ENCODE results near the gene ZNF496.

DNA sequence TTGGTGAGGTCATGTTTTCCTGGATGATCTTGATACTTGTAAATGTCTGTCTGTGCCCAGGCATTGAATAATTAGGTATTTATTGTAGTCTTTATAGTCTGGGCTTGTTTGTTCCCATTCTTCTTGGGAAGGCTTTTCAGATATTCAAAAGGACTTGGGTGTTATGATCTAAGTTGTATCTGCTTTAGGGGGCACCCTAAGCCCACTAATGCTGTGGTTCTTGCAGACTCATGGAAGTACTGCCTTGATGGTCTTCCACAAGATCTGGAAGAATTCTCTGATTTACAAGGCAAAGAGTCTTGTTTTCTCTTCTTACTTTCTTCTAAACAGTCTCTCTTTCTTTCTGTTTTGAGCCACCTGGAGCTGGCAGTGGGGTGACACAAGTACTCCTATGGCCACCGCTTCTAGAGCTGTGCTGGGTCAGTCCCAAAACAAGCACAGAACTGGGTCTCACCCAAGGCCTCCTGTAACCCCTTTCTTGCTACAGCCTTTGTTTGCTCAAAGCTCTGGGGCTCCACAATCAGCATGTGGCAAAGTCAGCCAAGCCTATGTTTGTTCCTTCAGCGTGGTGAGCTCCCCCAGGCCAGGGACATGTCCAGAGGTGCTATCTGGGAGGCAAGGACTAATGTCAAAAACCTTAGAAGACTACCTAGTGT is 63.1 kb downstream of the ZNF496 start:
- TF ChIP-seq, protein P1, sequence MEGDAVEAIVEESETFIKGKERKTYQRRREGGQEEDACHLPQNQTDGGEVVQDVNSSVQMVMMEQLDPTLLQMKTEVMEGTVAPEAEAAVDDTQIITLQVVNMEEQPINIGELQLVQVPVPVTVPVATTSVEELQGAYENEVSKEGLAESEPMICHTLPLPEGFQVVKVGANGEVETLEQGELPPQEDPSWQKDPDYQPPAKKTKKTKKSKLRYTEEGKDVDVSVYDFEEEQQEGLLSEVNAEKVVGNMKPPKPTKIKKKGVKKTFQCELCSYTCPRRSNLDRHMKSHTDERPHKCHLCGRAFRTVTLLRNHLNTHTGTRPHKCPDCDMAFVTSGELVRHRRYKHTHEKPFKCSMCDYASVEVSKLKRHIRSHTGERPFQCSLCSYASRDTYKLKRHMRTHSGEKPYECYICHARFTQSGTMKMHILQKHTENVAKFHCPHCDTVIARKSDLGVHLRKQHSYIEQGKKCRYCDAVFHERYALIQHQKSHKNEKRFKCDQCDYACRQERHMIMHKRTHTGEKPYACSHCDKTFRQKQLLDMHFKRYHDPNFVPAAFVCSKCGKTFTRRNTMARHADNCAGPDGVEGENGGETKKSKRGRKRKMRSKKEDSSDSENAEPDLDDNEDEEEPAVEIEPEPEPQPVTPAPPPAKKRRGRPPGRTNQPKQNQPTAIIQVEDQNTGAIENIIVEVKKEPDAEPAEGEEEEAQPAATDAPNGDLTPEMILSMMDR (conservative IDR thresholded peaks at IDR 0.05; ENCODE audit: low read length) = no peak
- no peak for TF ChIP-seq EZH2phosphoT487 (IDR thresholded peaks at IDR 0.05; ENCODE audit: borderline replicate concordance, low read depth, low read length)
